ENCODE data around the gene APOL4. TPM values are rescaled to one million over a fixed set of nuclear protein-coding genes. Genes with fewer than 3 reads are reported as not detected.

Gene APOL4
- total RNA-seq, 2 experiments from 2014 or later = not detected

DNA sequence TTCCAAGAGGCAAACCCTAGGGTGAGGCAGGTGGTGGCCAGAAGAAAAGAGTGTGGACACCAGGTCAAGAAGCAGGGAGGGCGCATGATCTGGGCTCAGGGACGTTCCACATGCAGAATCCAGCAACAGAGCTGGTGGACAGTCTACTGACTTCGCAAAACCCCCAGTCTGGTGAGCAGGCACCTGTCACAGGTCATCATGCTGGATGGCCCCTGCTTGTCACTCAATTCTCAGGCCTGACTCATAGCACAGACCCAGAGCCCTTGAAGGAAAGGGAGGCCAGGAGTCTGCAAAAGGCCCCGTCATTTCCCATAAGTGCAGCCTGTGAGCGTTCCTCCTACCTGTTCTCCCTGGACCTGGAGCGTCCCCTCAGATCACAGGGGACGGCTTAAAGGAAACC is 18.2 kb downstream of the APOL4 start:
- Histone ChIP-seq H3K4me3 (ENCODE audit: low read depth, low read length, poor library complexity, severe bottlenecking) (no peak overlapping the region), H3K27ac (ENCODE audit: low read depth, low read length, poor library complexity, severe bottlenecking) (no peak overlapping the region), H3K9me3 (ENCODE audit: low read length) (no peaks in the 10 kb centered on the region), H2AFZ (ENCODE audit: low read length) (no peak overlapping the region), H3K36me3 (ENCODE audit: insufficient read depth, low read length) (no peaks in the 10 kb centered on the region), H3K4me2 (ENCODE audit: low read length) (no peak overlapping the region), H4K20me1 (ENCODE audit: insufficient read depth, low read length) (no peaks in the 10 kb centered on the region), H3K79me2 (ENCODE audit: insufficient read depth, low read depth, low read length) (no peaks in the 10 kb centered on the region), H3K4me1 (ENCODE audit: insufficient read depth, low read length, poor library complexity, severe bottlenecking) (no peaks in the 10 kb centered on the region), H3K9me2 (ENCODE audit: insufficient read depth, low read length) (no peaks in the 10 kb centered on the region)
- DNase-seq (ENCODE audit: low spot score) = no peak
- ChIA-PET CTCF (ENCODE audit: unreplicated experiment) (no interaction called here), POLR2A (no interaction called here)
- TF ChIP-seq, protein P1, sequence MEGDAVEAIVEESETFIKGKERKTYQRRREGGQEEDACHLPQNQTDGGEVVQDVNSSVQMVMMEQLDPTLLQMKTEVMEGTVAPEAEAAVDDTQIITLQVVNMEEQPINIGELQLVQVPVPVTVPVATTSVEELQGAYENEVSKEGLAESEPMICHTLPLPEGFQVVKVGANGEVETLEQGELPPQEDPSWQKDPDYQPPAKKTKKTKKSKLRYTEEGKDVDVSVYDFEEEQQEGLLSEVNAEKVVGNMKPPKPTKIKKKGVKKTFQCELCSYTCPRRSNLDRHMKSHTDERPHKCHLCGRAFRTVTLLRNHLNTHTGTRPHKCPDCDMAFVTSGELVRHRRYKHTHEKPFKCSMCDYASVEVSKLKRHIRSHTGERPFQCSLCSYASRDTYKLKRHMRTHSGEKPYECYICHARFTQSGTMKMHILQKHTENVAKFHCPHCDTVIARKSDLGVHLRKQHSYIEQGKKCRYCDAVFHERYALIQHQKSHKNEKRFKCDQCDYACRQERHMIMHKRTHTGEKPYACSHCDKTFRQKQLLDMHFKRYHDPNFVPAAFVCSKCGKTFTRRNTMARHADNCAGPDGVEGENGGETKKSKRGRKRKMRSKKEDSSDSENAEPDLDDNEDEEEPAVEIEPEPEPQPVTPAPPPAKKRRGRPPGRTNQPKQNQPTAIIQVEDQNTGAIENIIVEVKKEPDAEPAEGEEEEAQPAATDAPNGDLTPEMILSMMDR (conservative IDR thresholded peaks at IDR 0.05; ENCODE audit: low read length) = no peak
- TF ChIP-seq EZH2phosphoT487 (IDR thresholded peaks at IDR 0.05; ENCODE audit: borderline replicate concordance, low read depth, low read length) = no peak
- intact Hi-C loops (cut with micrococcal nuclease; ENCODE audit: unreplicated experiment) = loop anchor here (5.0 kb wide), 1 partner anchor 39 kb away; no protein-coding TSS in a partner anchor
- no TSS peak for BruUV-seq (replicated peaks)

DNA sequence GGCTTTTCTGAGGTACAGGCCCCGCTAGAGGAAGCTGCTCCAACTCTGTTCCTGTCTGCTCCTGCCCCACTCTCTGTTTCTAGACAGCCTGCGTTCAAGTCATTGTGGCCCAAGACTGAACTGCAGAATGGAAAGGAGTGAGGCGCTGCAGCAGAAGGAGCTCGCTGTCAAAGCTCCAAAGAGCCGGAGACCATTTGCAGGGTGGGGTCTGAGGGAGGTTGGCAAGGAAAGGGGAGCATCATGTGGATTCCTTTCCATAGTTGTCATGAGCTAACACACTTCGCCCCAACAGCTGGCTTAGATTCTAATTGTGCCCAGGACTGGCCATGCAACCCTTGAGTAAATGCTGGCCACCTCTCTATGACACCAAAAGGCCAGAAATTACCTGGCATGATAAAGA is 18.8 kb downstream of the APOL4 start:
- CTCF ChIA-PET (ENCODE audit: unreplicated experiment) = no interaction called here
- no TSS peak for BruUV-seq (replicated peaks)
- TF ChIP-seq, protein P1 (conservative IDR thresholded peaks at IDR 0.05; ENCODE audit: low read length) = no peak
- no peak for TF ChIP-seq EZH2phosphoT487 (IDR thresholded peaks at IDR 0.05; ENCODE audit: borderline replicate concordance, low read depth, low read length)
- no peak overlapping the region for H3K27ac ChIP-seq (ENCODE audit: low read depth, low read length, poor library complexity, severe bottlenecking)
- H3K4me2 ChIP-seq (ENCODE audit: low read length) = no peak overlapping the region
- no peaks in the 10 kb centered on the region for H4K20me1 ChIP-seq (ENCODE audit: insufficient read depth, low read length)
- intact Hi-C loops (cut with micrococcal nuclease; ENCODE audit: unreplicated experiment) = loop anchor here (5.0 kb wide), 1 partner anchor 39 kb away; no protein-coding TSS in a partner anchor
- DNase-seq (ENCODE audit: low spot score) = no peak
- no peaks in the 10 kb centered on the region for H3K4me1 ChIP-seq (ENCODE audit: insufficient read depth, low read length, poor library complexity, severe bottlenecking)
- POLR2A ChIA-PET = no interaction called here
- H3K9me2 ChIP-seq (ENCODE audit: insufficient read depth, low read length) = no peaks in the 10 kb centered on the region
- H2AFZ ChIP-seq (ENCODE audit: low read length) = no peak overlapping the region
- H3K9me3 ChIP-seq (ENCODE audit: low read length) = no peaks in the 10 kb centered on the region
- H3K36me3 ChIP-seq (ENCODE audit: insufficient read depth, low read length) = no peaks in the 10 kb centered on the region
- H3K79me2 ChIP-seq (ENCODE audit: insufficient read depth, low read depth, low read length) = no peaks in the 10 kb centered on the region
- no peak overlapping the region for H3K4me3 ChIP-seq (ENCODE audit: low read depth, low read length, poor library complexity, severe bottlenecking)

DNA sequence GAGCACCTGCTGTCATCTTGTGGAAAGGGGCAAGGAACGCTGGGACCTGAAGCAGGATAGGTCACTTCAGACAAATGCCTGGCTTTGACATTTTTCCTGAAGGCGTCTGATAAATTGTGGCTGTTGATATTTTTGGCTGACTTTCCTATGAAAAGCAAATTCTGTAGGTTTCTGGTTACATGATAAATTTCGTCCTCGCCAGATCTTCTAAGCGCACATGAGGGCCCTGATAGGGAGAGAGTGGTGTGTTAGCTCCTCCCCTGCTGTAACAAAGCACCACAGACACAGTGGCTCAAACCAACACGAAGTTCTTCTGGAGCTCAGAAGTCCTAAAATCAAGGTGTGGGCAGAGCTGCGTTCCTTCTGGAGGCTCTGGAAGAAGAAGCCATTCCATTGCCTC is 19.6 kb downstream of the APOL4 start:
- DNase-seq (ENCODE audit: low spot score) = no peak
- Histone ChIP-seq H2AFZ (ENCODE audit: low read length) (no peak overlapping the region), H4K20me1 (ENCODE audit: insufficient read depth, low read length) (no peaks in the 10 kb centered on the region), H3K9me2 (ENCODE audit: insufficient read depth, low read length) (no peaks in the 10 kb centered on the region), H3K36me3 (ENCODE audit: insufficient read depth, low read length) (no peaks in the 10 kb centered on the region), H3K27ac (ENCODE audit: low read depth, low read length, poor library complexity, severe bottlenecking) (no peak overlapping the region), H3K4me2 (ENCODE audit: low read length) (no peak overlapping the region), H3K79me2 (ENCODE audit: insufficient read depth, low read depth, low read length) (no peaks in the 10 kb centered on the region), H3K9me3 (ENCODE audit: low read length) (no peaks in the 10 kb centered on the region), H3K4me3 (ENCODE audit: low read depth, low read length, poor library complexity, severe bottlenecking) (no peak overlapping the region), H3K4me1 (ENCODE audit: insufficient read depth, low read length, poor library complexity, severe bottlenecking) (no peaks in the 10 kb centered on the region)
- no TSS peak for BruUV-seq (replicated peaks)
- CTCF ChIA-PET (ENCODE audit: unreplicated experiment) = interaction anchor here (0.6 to 0.8 kb wide), 2 partner anchors 119 to 887 kb away, joined by 4 to 5 read pairs; no protein-coding TSS in a partner anchor
- intact Hi-C loops (cut with micrococcal nuclease; ENCODE audit: unreplicated experiment) = loop anchor here (5.0 kb wide), 1 partner anchor 40 kb away; no protein-coding TSS in a partner anchor
- POLR2A ChIA-PET = no interaction called here
- TF ChIP-seq, protein P1 (conservative IDR thresholded peaks at IDR 0.05; ENCODE audit: low read length) = no peak
- no peak for TF ChIP-seq EZH2phosphoT487 (IDR thresholded peaks at IDR 0.05; ENCODE audit: borderline replicate concordance, low read depth, low read length)

Measured in OCI-LY7 (cell line).